Islet precursor cell (in vitro differentiated cells): Measurements from ENCODE around the gene TBX21.
A peak's percentile ranks its signal among the peaks of the same experiment; 100 is the strongest.

ENCODE experiments used
- DNase-seq: peaks from one replicate; pipeline ENCODE4 v3.0.0-alpha.2; 2018

The TBX21 gene

GRCh38 chr17:47774987-47775580 lies 42.0 kb downstream of the TBX21 start:
- no peak for DNase-seq

GRCh38 chr17:47776330-47777197 lies 43.5 kb downstream of the TBX21 start:
- no peak for DNase-seq

- peak; percentile 59 for DNase-seq
Measured at GRCh38 chr17:47778184-47778635, 45.2 kb downstream of the TBX21 start.

GRCh38 chr17:47781397-47781796 lies 48.4 kb downstream of the TBX21 start:
- DNase-seq, result no peak

GRCh38 chr17:47785538-47786123 lies 52.6 kb downstream of the TBX21 start:
- peak; percentile 89 for DNase-seq

GRCh38 chr17:47789611-47790561 lies 56.9 kb downstream of the TBX21 start:
- peak; percentile 89 for DNase-seq

GRCh38 chr17:47791025-47791424 lies 58.0 kb downstream of the TBX21 start:
- DNase-seq, result no peak

- DNase-seq, result no peak
Measured at GRCh38 chr17:47792457-47792856, 59.4 kb downstream of the TBX21 start.

GRCh38 chr17:47792979-47793378 lies 59.9 kb downstream of the TBX21 start:
- DNase-seq, result no peak
